Measurements from ENCODE around the gene C2orf68. TPM values are rescaled to one million over a fixed set of nuclear protein-coding genes. Genes with fewer than 3 reads are reported as not detected.

C2orf68 gene
- polyA plus RNA-seq, 1 donor (not counting 4 experiments of a cell fraction or from before 2014, with no cell fraction given), result 13.6 TPM

DNA sequence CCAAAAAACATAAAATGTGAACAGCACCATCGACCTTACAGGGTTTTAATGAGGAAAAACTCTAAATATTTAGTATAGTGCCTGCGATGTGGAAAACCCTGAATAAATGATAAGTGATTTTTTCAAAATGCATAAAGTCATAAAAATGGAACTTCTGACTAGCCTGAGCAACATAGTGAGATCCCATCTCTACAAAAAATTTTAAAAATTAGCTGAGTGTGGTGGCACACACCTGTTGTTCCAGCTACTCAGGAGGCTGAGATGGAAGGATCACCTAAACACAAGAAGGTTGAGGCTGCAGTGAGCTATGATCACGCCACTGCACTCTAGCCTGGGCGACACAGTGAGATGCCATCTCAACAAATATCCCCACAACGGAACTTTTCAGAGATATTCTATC lies 54.7 kb downstream of the C2orf68 start:
- Histone ChIP-seq H3K36me3 (ENCODE audit: control insufficient read depth in 2 of 2, extremely low read depth in 1 of 2, insufficient read depth in 2 of 2, low read length in 2 of 2) (peaks cover 19 to 30% of the 10 kb centered on the region in 2 experiments), H3K4me3 (ENCODE audit: control insufficient read depth in 2 of 3, extremely low read depth in 1 of 3, insufficient read depth in 2 of 3, low read depth in 1 of 3, low read length in 3 of 3) (no peak overlapping the region), H3K9me1 (ENCODE audit: control insufficient read depth, extremely low read depth, insufficient read depth, low read length) (no peaks in the 10 kb centered on the region), H4K20me1 (ENCODE audit: control insufficient read depth, extremely low read depth, insufficient read depth, low read length) (no peaks in the 10 kb centered on the region), H3K9ac (ENCODE audit: control insufficient read depth, extremely low read depth, insufficient read depth, low read length) (no peak overlapping the region), H3K4me2 (ENCODE audit: control insufficient read depth, extremely low read depth, insufficient read depth, low read depth, low read length) (no peak overlapping the region), H3K79me2 (ENCODE audit: control insufficient read depth, insufficient read depth, low read length) (peaks cover 23% of the 10 kb centered on the region), H3K9me3 (ENCODE audit: control insufficient read depth, low read depth, low read length) (no peaks in the 10 kb centered on the region), H3K27ac (ENCODE audit: control insufficient read depth, insufficient read depth, low read length) (no peak overlapping the region), H2AFZ (ENCODE audit: control insufficient read depth, low read length) (no peak overlapping the region), H3K4me1 (ENCODE audit: control insufficient read depth, extremely low read depth, insufficient read depth, low read length) (peaks cover 5% of the 10 kb centered on the region), H3K27me3 (ENCODE audit: control insufficient read depth, extremely low read depth, insufficient read depth, low read length) (no peaks in the 10 kb centered on the region)
- dilution Hi-C loops (cut with MboI; ENCODE audit: extremely low pct_ligation_motif_present, low sequenced_read_pairs), result no loop called here
- DNase-seq (ENCODE audit: low read depth, low spot score), result no peak
- FAIRE-seq, result no peak
- TF ChIP-seq, protein P1, sequence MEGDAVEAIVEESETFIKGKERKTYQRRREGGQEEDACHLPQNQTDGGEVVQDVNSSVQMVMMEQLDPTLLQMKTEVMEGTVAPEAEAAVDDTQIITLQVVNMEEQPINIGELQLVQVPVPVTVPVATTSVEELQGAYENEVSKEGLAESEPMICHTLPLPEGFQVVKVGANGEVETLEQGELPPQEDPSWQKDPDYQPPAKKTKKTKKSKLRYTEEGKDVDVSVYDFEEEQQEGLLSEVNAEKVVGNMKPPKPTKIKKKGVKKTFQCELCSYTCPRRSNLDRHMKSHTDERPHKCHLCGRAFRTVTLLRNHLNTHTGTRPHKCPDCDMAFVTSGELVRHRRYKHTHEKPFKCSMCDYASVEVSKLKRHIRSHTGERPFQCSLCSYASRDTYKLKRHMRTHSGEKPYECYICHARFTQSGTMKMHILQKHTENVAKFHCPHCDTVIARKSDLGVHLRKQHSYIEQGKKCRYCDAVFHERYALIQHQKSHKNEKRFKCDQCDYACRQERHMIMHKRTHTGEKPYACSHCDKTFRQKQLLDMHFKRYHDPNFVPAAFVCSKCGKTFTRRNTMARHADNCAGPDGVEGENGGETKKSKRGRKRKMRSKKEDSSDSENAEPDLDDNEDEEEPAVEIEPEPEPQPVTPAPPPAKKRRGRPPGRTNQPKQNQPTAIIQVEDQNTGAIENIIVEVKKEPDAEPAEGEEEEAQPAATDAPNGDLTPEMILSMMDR (optimal IDR thresholded peaks at IDR 0.05 in 1 of 3, IDR thresholded peaks at IDR 0.05 in 1 of 3, conservative IDR thresholded peaks at IDR 0.05 in 1 of 3; ENCODE audit: extremely low read depth in 1 of 3, insufficient read depth in 2 of 3, low read length in 3 of 3), result no peak
- TF ChIP-seq EZH2 (IDR thresholded peaks at IDR 0.05; ENCODE audit: low read length), result no peak

Small RNAs within 50 kb of the gene (small RNA-seq; reads per million reads assigned to genes)
- gene RN7SL126P (ENCODE audit: insufficient read length in 3 of 3, low read depth in 3 of 3, low replicate concordance in 1 of 3), result 0 reads per million in 3 experiments

Other genes starting within 250 kb of the C2orf68 start
- gene CAPG, start 201.7 kb downstream of the C2orf68 start, polyA plus RNA-seq, result 466 to 683 TPM (median 503 TPM) in 3 replicates
- gene SH2D6, start 193.4 kb downstream of the C2orf68 start, polyA plus RNA-seq, result 0.10 to 0.21 TPM in 2 of 3 replicates, not detected in the other
- gene MAT2A, start 72.9 kb downstream of the C2orf68 start, polyA plus RNA-seq, result 304 to 353 TPM (median 304 TPM) in 3 replicates
- gene GGCX, start 50.6 kb downstream of the C2orf68 start, polyA plus RNA-seq, result 34.3 to 39.1 TPM (median 35.6 TPM) in 3 replicates
- gene VAMP8, start 34.5 kb downstream of the C2orf68 start, polyA plus RNA-seq, result 291 to 385 TPM (median 323 TPM) in 3 replicates
- 9.3 to 24.1 TPM (median 11.0 TPM) in 3 replicates for gene VAMP5, start 27.6 kb downstream of the C2orf68 start, polyA plus RNA-seq
- gene RNF181, start 16.3 kb downstream of the C2orf68 start, polyA plus RNA-seq, result 174 to 336 TPM (median 264 TPM) in 3 replicates
- gene TMEM150A, start 9.4 kb downstream of the C2orf68 start, polyA plus RNA-seq, result 7.7 to 13.3 TPM (median 11.8 TPM) in 3 replicates
- gene USP39, start 4.1 kb upstream of the C2orf68 start, polyA plus RNA-seq, result 61.2 to 64.9 TPM (median 61.4 TPM) in 3 replicates
- gene SFTPB, start 56.1 kb upstream of the C2orf68 start, polyA plus RNA-seq, result not detected in 3 replicates
- not detected in 3 replicates for gene GNLY, start 82.3 kb upstream of the C2orf68 start, polyA plus RNA-seq
- not detected in 3 replicates for gene ATOH8, start 141.9 kb upstream of the C2orf68 start, polyA plus RNA-seq

Measured in keratinocyte (primary cell).